PC-9 (cell line): ENCODE results near the gene CAMTA1. TPM values are rescaled to one million over a fixed set of nuclear protein-coding genes. Genes with fewer than 3 reads are reported as not detected.
"Not testable (repeated sequence)": the region's sequence is repeated elsewhere in the genome, so short reads cannot be mapped to it uniquely, and the experiment has no call there.

Experiments used
- BruUV-seq: library from RNA; stranded (reverse); fragments of 400-500 nt; replicated peaks from 2 replicates; lab custom pipeline; 2021; lab: Mats Ljungman, UMichigan
- CTCF ChIA-PET: fragments of 300-600 bp; sonication (Branson Sonifier 250); formaldehyde crosslinking; loops from one replicate; lab custom pipeline; 2022; ENCODE audit warnings: antibody characterized with exemption; lab: Charles Lee
- POLR2A ChIA-PET: fragments of 300-600 bp; sonication (Branson Sonifier 250); formaldehyde crosslinking; loops from one replicate; lab custom pipeline; 2022; ENCODE audit warnings: antibody characterized with exemption; ENCODE audit not compliant: unreplicated experiment; lab: Charles Lee
- DNase-seq, 2 experiments: peaks; one replicate each; pipeline versions ENCODE4 v3.0.0 to v3.0.0-alpha.2; 2015 to 2022; ENCODE audit warnings: mixed read lengths in 1 of 2
- H2AFZ ChIP-seq: fragments of 200-600 bp; sonication (generic); 2 replicates; pipeline ENCODE4 v1.8.1; 2017; ENCODE audit warnings: antibody characterized with exemption
- H3F3A ChIP-seq: fragments of 200-600 bp; sonication (generic); 2 replicates; pipeline ENCODE4 v1.8.1; 2017; ENCODE audit warnings: antibody characterized with exemption, mild to moderate bottlenecking, low read depth; ENCODE audit not compliant: insufficient read depth
- H3K27ac ChIP-seq: fragments of 200-600 bp; sonication (generic); 2 replicates; pipeline ENCODE4 v1.6.1; 2016; ENCODE audit warnings: mixed run types
- H3K27me3 ChIP-seq: fragments of 200-600 bp; sonication (generic); 2 replicates; pipeline ENCODE4 v1.6.1; 2016; ENCODE audit warnings: low read depth, mixed run types; ENCODE audit not compliant: insufficient read depth
- H3K36me3 ChIP-seq: fragments of 200-600 bp; sonication (generic); 2 replicates; pipeline ENCODE4 v1.6.1; 2016; ENCODE audit warnings: low read depth, mixed run types
- H3K4me1 ChIP-seq: fragments of 200-600 bp; sonication (generic); replicated peaks from 2 replicates; pipeline ENCODE4 v1.6.1; 2016; ENCODE audit warnings: mixed run types; ENCODE audit not compliant: insufficient read depth
- H3K4me2 ChIP-seq: fragments of 200-600 bp; sonication (generic); 2 replicates; pipeline ENCODE4 v1.6.1; 2017; ENCODE audit warnings: mixed run types
- H3K4me3 ChIP-seq: fragments of 200-600 bp; sonication (generic); 2 replicates; pipeline ENCODE4 v1.6.1; 2016; ENCODE audit warnings: mixed run types
- H3K79me2 ChIP-seq: fragments of 200-600 bp; sonication (generic); 2 replicates; pipeline ENCODE4 v1.6.1; 2017; ENCODE audit warnings: low read depth, mixed run types
- H3K9me2 ChIP-seq: fragments of 200-600 bp; sonication (generic); 2 replicates; pipeline ENCODE4 v1.8.1; 2017; ENCODE audit warnings: mild to moderate bottlenecking; ENCODE audit not compliant: insufficient read depth
- H3K9me3 ChIP-seq: fragments of 200-600 bp; sonication (generic); 2 replicates; pipeline ENCODE4 v1.8.1; 2016; ENCODE audit warnings: low read depth; ENCODE audit not compliant: insufficient read depth
- H4K20me1 ChIP-seq: fragments of 200-600 bp; sonication (generic); 2 replicates; pipeline ENCODE4 v1.8.1; 2017; ENCODE audit not compliant: insufficient read depth
- EZH2 ChIP-seq: fragments of 200-600 bp; sonication (generic); IDR thresholded peaks from 2 replicates; pipeline ENCODE4 v1.8.0; 2017; ENCODE audit warnings: antibody characterized with exemption, low read depth
- intact Hi-C: fragments of 100-400 bp; cut with micrococcal nuclease; formaldehyde crosslinking; loops from one replicate; pipeline ENCODE4 v1.10.0; 2022; ENCODE audit not compliant: unreplicated experiment
- total RNA-seq: library from RNA; stranded (reverse); gene quantifications from 2 replicates; pipeline ENCODE4 v1.2.3, GENCODE V29; 2021
- TF ChIP-seq, protein P1 (sequence below): fragments of 200-600 bp; sonication (generic); conservative IDR thresholded peaks from 2 replicates; pipeline ENCODE4 v1.6.1; 2017; ENCODE audit warnings: mixed run types, antibody characterized with exemption, mild to moderate bottlenecking, moderate library complexity

CAMTA1 gene
- total RNA-seq, 1 experiment from 2014 or later: 72.3 TPM

DNA sequence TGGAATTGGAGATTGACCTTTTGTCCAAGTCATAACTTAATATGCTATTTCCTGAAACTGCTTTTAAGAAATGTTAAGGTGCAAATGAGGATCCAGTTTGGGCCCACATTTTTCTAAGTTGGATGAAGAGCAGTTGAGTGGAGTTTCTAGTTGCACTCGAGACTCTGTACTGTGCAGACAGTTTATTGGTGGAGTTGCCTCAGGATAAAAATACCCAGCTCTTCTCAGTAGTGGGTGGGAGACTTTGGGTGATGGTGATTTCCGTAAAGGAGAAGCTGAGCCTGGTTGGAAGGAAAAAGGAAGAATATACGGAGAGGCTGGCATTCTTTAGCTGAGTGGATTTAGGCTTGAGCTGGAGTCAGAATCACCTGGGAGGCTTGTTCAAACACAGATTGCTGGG lies 49.9 kb downstream of the CAMTA1 start:
- TF ChIP-seq, protein P1, sequence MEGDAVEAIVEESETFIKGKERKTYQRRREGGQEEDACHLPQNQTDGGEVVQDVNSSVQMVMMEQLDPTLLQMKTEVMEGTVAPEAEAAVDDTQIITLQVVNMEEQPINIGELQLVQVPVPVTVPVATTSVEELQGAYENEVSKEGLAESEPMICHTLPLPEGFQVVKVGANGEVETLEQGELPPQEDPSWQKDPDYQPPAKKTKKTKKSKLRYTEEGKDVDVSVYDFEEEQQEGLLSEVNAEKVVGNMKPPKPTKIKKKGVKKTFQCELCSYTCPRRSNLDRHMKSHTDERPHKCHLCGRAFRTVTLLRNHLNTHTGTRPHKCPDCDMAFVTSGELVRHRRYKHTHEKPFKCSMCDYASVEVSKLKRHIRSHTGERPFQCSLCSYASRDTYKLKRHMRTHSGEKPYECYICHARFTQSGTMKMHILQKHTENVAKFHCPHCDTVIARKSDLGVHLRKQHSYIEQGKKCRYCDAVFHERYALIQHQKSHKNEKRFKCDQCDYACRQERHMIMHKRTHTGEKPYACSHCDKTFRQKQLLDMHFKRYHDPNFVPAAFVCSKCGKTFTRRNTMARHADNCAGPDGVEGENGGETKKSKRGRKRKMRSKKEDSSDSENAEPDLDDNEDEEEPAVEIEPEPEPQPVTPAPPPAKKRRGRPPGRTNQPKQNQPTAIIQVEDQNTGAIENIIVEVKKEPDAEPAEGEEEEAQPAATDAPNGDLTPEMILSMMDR: no peak
- TF ChIP-seq EZH2: no peak
- DNase-seq: no peak
- H3K36me3 ChIP-seq: no peaks in the 10 kb centered on the region
- BruUV-seq: no TSS peak
- H3K27ac ChIP-seq: no peak overlapping the region
- no peaks in the 10 kb centered on the region for H3K27me3 ChIP-seq
- H3K79me2 ChIP-seq: no peaks in the 10 kb centered on the region
- H4K20me1 ChIP-seq: 0 out of 2 replicates have a peak, but pooled peaks cover 4% of the 10 kb centered on the region
- H3K9me3 ChIP-seq: no peaks in the 10 kb centered on the region
- intact Hi-C loops: no loop called here
- no peak overlapping the region for H2AFZ ChIP-seq
- no peaks in the 10 kb centered on the region for H3K9me2 ChIP-seq
- CTCF ChIA-PET: no interaction called here
- H3K4me1 ChIP-seq: no peaks in the 10 kb centered on the region
- POLR2A ChIA-PET: no interaction called here
- H3K4me2 ChIP-seq: no peak overlapping the region
- H3K4me3 ChIP-seq: no peak overlapping the region
- H3F3A ChIP-seq: no peaks in the 10 kb centered on the region

DNA sequence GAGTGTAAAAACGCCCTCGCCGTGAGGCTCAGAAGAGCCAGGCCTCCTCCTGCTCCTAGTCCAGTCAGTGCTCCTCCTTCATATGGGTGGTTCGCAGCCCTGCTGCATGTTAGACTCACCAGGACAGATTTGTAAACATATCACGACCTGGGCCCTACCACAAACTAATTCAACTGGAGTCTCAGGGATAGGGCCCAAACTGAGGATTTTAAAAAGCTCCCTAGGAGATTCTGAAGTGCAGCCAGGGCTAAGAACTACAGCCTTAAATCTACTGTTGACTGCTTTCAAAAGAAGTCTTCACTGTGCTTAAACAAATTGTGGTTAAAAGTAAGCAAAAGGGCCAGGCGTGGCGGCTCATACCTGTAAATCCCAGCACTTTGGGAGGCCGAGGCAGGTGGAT lies 57.0 kb downstream of the CAMTA1 start:
- POLR2A ChIA-PET: no interaction called here
- Histone ChIP-seq H3K79me2 (no peaks in the 10 kb centered on the region), H3K4me3 (no peak overlapping the region), H2AFZ (no peak overlapping the region), H3F3A (no peaks in the 10 kb centered on the region), H3K36me3 (no peaks in the 10 kb centered on the region), H3K27me3 (no peaks in the 10 kb centered on the region), H3K9me2 (no peaks in the 10 kb centered on the region), H3K4me2 (no peak overlapping the region), H3K4me1 (no peaks in the 10 kb centered on the region), H4K20me1 (no peaks in the 10 kb centered on the region), H3K9me3 (no peaks in the 10 kb centered on the region), H3K27ac (no peak overlapping the region)
- DNase-seq: no peak
- CTCF ChIA-PET: no interaction called here
- TF ChIP-seq EZH2: no peak
- TF ChIP-seq, protein P1: no peak
- BruUV-seq: no TSS peak
- intact Hi-C loops: no loop called here

DNA sequence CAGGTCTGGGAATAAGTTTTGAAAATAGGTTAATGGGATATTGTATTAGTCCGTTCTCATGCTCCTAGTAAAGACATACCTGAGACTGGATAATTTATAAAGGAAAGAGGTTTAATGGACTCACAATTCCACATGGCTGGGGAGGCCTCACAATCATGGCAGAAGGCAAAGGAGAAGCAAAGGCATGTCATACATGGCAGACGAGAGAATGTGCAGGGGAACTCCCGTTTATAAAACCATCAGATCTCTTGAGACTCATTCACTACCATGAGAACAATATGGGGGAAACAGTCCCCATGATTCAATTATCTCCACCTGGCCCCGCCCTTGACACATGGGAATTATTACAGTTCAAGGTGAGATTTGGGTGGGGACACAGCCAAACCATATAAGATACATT lies 60.5 kb downstream of the CAMTA1 start:
- H3K27ac ChIP-seq, H3K4me2 ChIP-seq, H3K36me3 ChIP-seq, H3K4me1 ChIP-seq, CTCF ChIA-PET, H3K79me2 ChIP-seq, H3K27me3 ChIP-seq, BruUV-seq, intact Hi-C loops, H3K9me3 ChIP-seq, H3K9me2 ChIP-seq, H3F3A ChIP-seq, DNase-seq, POLR2A ChIA-PET, H4K20me1 ChIP-seq, H2AFZ ChIP-seq, H3K4me3 ChIP-seq: not testable (repeated sequence)

DNA sequence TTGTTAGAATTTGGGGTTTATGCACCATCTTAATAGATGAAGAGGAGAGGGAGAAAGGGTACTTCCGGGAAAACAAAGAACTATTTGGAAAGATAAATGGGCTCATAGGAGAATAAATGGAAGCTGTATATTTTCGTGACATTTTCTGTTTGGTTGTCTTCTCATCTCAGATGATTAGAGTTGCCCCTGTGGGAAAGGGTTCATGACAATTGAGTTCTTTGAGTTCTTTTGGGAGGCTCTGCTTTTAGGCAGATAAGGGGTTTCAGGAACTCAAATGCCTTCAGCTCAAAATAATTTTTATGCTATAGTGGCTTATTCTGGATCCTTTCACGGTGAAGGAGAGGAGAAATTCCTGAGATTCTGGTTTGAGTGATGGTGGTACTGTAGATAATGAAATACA lies 63.6 kb downstream of the CAMTA1 start:
- H3K4me2 ChIP-seq: no peak overlapping the region
- no peaks in the 10 kb centered on the region for H3K9me2 ChIP-seq
- CTCF ChIA-PET: interaction anchor here (0.6 kb wide), 1 partner anchor 39 kb away, joined by 3 read pairs; no protein-coding TSS in a partner anchor
- H3K79me2 ChIP-seq: no peaks in the 10 kb centered on the region
- POLR2A ChIA-PET: no interaction called here
- H2AFZ ChIP-seq: no peak overlapping the region
- H3F3A ChIP-seq: no peaks in the 10 kb centered on the region
- no peak for DNase-seq
- no peak overlapping the region for H3K27ac ChIP-seq
- H3K9me3 ChIP-seq: no peaks in the 10 kb centered on the region
- no TSS peak for BruUV-seq
- H3K27me3 ChIP-seq: no peaks in the 10 kb centered on the region
- H4K20me1 ChIP-seq: no peaks in the 10 kb centered on the region
- TF ChIP-seq, protein P1: no peak
- TF ChIP-seq EZH2: no peak
- no peak overlapping the region for H3K4me3 ChIP-seq
- no peaks in the 10 kb centered on the region for H3K36me3 ChIP-seq
- intact Hi-C loops: no loop called here
- no peaks in the 10 kb centered on the region for H3K4me1 ChIP-seq
